SU-DHL-6 (cell line): Measurements from ENCODE around the gene HSPBP1.

Experiments used
- CTCF ChIP-seq: fragments of 200-600 bp; sonication (generic); IDR thresholded peaks from one replicate; pipeline ENCODE4 v1.5.1; 2017; ENCODE audit warnings: antibody characterized with exemption, mild to moderate bottlenecking, low read length, moderate library complexity; ENCODE audit not compliant: insufficient read depth, poor library complexity, severe bottlenecking
- EZH2phosphoT487 ChIP-seq: fragments of 200-600 bp; sonication (generic), shearing (Covaris generic); conservative IDR thresholded peaks from 2 replicates; pipeline ENCODE4 v1.6.1; 2018; ENCODE audit warnings: mild to moderate bottlenecking, antibody characterized with exemption, low read length, moderate library complexity, mixed read lengths

DNA sequence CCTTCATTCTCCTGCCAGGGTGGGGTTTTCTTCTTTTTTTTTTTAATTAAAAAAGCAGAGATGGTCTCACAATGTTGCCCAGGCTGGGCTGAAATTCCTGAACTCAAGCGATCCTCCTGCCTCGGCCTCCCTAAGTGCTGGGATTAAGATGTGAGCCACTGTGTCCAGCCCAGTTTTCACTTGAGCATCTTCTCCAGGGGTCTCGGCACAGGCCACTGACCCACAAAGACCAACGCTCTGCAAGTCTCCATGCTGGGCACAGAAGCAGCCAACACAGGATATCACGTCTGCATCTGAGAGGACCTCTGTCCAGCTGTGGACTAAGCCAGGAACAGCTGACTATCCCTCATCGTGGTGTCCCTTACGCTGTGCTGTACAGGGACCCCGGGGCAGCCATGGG is 41.9 kb downstream of the HSPBP1 start:
- no peak for TF ChIP-seq CTCF
- TF ChIP-seq EZH2phosphoT487: no peak
